ENCODE measurements around the gene BLCAP. TPM values are rescaled to one million over a fixed set of nuclear protein-coding genes. Genes with fewer than 3 reads are reported as not detected.
A peak's percentile ranks its signal among the peaks of the same experiment; 100 is the strongest.

Gene BLCAP
- total RNA-seq, 1 experiment from 2014 or later: 54.3 TPM

GRCh38 chr20:37534401-37535157 lies 6.9 kb upstream of the BLCAP start:
- DNase-seq: peak; percentile 46
- no CpG with 5 or more reads among the region's 6 CpGs for WGBS (ENCODE audit: extremely low coverage, insufficient read length, low lambda C conversion rate)

More at GRCh38 chr20:37534401-37535157, 6.9 kb upstream of the BLCAP start:
- Histone ChIP-seq H3T11ph (ENCODE audit: low read length) (no peak overlapping the region), H3K56ac (ENCODE audit: insufficient read length, low read depth, low read length) (no peak overlapping the region), H2AFZ (ENCODE audit: low read length) (no peak overlapping the region), H2AK5ac (ENCODE audit: insufficient read length, low read length) (no peak overlapping the region), H2BK120ac (ENCODE audit: low read depth, low read length, poor library complexity, severe bottlenecking) (no peak overlapping the region), H3K14ac (ENCODE audit: insufficient read depth, low read length) (no peak overlapping the region), H3K9ac (ENCODE audit: extremely low read depth, insufficient read length, low read length) (no peak overlapping the region), H3K23me2 (ENCODE audit: insufficient read length, low read depth, low read length, poor library complexity, severe bottlenecking) (no peaks in the 10 kb centered on the region), H4K91ac (ENCODE audit: insufficient read length, low read depth, low read length) (no peak overlapping the region), H4K20me1 (ENCODE audit: control insufficient read depth, insufficient read depth, insufficient read length) (no peaks in the 10 kb centered on the region), H3K23ac (ENCODE audit: insufficient read length, low read depth, low read length) (no peak overlapping the region), H2BK5ac (ENCODE audit: insufficient read length, low read length) (no peak overlapping the region), H3K79me1 (ENCODE audit: insufficient read depth, low read depth, low read length, poor library complexity, severe bottlenecking) (no peaks in the 10 kb centered on the region), H3K4me1 (ENCODE audit: insufficient read depth, low read length) (peaks cover 2% of the 10 kb centered on the region), H4K5ac (ENCODE audit: insufficient read length, low read depth, low read length) (no peak overlapping the region), H3K79me2 (ENCODE audit: insufficient read depth, low read length) (no peaks in the 10 kb centered on the region), H3K4me2 (ENCODE audit: insufficient read depth, insufficient read length, low read length) (no peak overlapping the region), H2BK15ac (ENCODE audit: low read depth, low read length) (no peak overlapping the region), H3K9me3 (ENCODE audit: control insufficient read depth, low read depth, low read length) (no peaks in the 10 kb centered on the region), H2BK20ac (ENCODE audit: low read depth, low read length, poor library complexity, severe bottlenecking) (no peak overlapping the region), H3K18ac (ENCODE audit: insufficient read length, low read depth, low read length) (no peak overlapping the region), H2BK12ac (ENCODE audit: insufficient read length, low read depth, low read length) (no peak overlapping the region), H3K27ac (ENCODE audit: insufficient read length, low read depth, low read length) (no peak overlapping the region), H3K4ac (ENCODE audit: low read depth, low read length) (no peak overlapping the region), H3K27me3 (ENCODE audit: insufficient read depth, low read length) (no peaks in the 10 kb centered on the region), H4K8ac (replicated peaks; ENCODE audit: insufficient read length, low read depth, low read length) (no peak overlapping the region)
- Mint-ChIP-seq H3K27me3 (ENCODE audit: low read depth) (no peaks in the 10 kb centered on the region; the same call in 1 of the 2 replicates), H3K27ac (peak overlapping the region in 1 of 3 experiments; percentile 91; a peak in 1 of 7 replicates), H3K4me3 (no peak overlapping the region), H3K4me1 (peaks cover 22 to 26% of the 10 kb centered on the region in 2 experiments), H3K36me3 (ENCODE audit: insufficient read depth in 1 of 3, low read depth in 3 of 3) (no peaks in the 10 kb centered on the region), H3K9me3 (no peaks in the 10 kb centered on the region)
- peak; percentile 92 for TF ChIP-seq CTCF (conservative IDR thresholded peaks at IDR 0.05)
